Natural killer cell (primary cell): ENCODE data around the gene NSMCE1. TPM values are rescaled to one million over a fixed set of nuclear protein-coding genes. Genes with fewer than 3 reads are reported as not detected.

Source experiments
- ATAC-seq, 3 donors: fragments of 150-1000 bp in 2 of 3; fragments of 200-7000 bp in 1 of 3; cut with Tn5 transposase; 1 replicate in 1 of 3; 2 replicates in 2 of 3; pipeline ENCODE4 v1.10.0; 2021; ENCODE audit warnings: mild to moderate bottlenecking in 2 of 3, moderate library complexity in 2 of 3
- DNase-seq, 2 donors: peaks; one replicate each; pipeline versions ENCODE4 v3.0.0 to v3.0.0-alpha.2; 2013 to 2021; ENCODE audit warnings: mixed read lengths in 1 of 2
- H3K27ac ChIP-seq: one replicate; pipeline ENCODE4 v1.5.1; 2013; ENCODE audit warnings: mild to moderate bottlenecking, low read length
- H3K27me3 ChIP-seq: one replicate; pipeline ENCODE4 v1.6.1; 2013; ENCODE audit warnings: low read length; ENCODE audit not compliant: control insufficient read depth, insufficient read depth
- H3K36me3 ChIP-seq: one replicate; pipeline ENCODE4 v1.6.1; 2013; ENCODE audit warnings: low read length; ENCODE audit not compliant: control insufficient read depth, insufficient read depth
- H3K4me1 ChIP-seq: one replicate; pipeline ENCODE4 v1.6.1; 2013; ENCODE audit warnings: low read length; ENCODE audit not compliant: control insufficient read depth, insufficient read depth
- H3K4me3 ChIP-seq: one replicate; pipeline ENCODE4 v1.5.1; 2013; ENCODE audit warnings: low read length
- H3K9me3 ChIP-seq: one replicate; pipeline ENCODE4 v1.6.1; 2013; ENCODE audit warnings: low read length; ENCODE audit not compliant: control insufficient read depth, insufficient read depth
- H3K27ac Mint-ChIP-seq, 2 donors: one replicate each; pipeline ENCODE4 v1.8.0; 2022; ENCODE audit warnings: mild to moderate bottlenecking in 2 of 2, mixed read lengths in 2 of 2, moderate library complexity in 1 of 2
- H3K27me3 Mint-ChIP-seq, 2 donors: one replicate each; pipeline ENCODE4 v1.8.0; 2022; ENCODE audit warnings: low read depth in 2 of 2, mixed read lengths in 2 of 2
- H3K36me3 Mint-ChIP-seq: one replicate; pipeline ENCODE4 v1.8.0; 2022; ENCODE audit warnings: mixed read lengths
- H3K4me1 Mint-ChIP-seq, 2 donors: one replicate each; pipeline ENCODE4 v1.8.0; 2022; ENCODE audit warnings: mixed read lengths in 2 of 2
- H3K4me3 Mint-ChIP-seq: one replicate; pipeline ENCODE4 v1.8.0; 2022; ENCODE audit warnings: mild to moderate bottlenecking, moderate library complexity, mixed read lengths
- H3K9me3 Mint-ChIP-seq, 2 donors: one replicate each; pipeline ENCODE4 v1.8.0; 2022; ENCODE audit warnings: mixed read lengths in 2 of 2
- CTCF ChIP-seq: fragments of 200-600 bp; IDR thresholded peaks from one replicate; pipeline ENCODE4 v1.8.0; 2022; ENCODE audit warnings: antibody characterized with exemption
- WGBS: methylation state at CpG from one replicate; pipeline ENCODE4 v1.1.7; 2013; ENCODE audit warnings: missing lambda C conversion rate; ENCODE audit not compliant: insufficient coverage; 5-methylcytosine and 5-hydroxymethylcytosine counted together
- intact Hi-C: fragments of 100-400 bp; cut with micrococcal nuclease; formaldehyde crosslinking; loops from one replicate; pipeline ENCODE4 v1.14.2; 2022
- total RNA-seq, 4 donors: library from RNA; stranded (reverse); fragments of 120-200 nt in 1 of 4; gene quantifications; one replicate each; pipeline versions ENCODE4 v1.2.3 to v1.2.4, GENCODE V29; 2013 to 2022

NSMCE1 gene
- total RNA-seq, 3 donors from 2014 or later (not counting 1 experiment from before 2014, with no cell fraction given), result 29.4 to 42.7 (median 37.7) TPM

- peaks cover 32% of the 10 kb centered on the region for H3K4me1 ChIP-seq
- no peak for DNase-seq
Observed at GRCh38 chr16:27272076-27272475, 3.5 kb upstream of the NSMCE1 start.

GRCh38 chr16:27270349-27270748 lies 1.8 kb upstream of the NSMCE1 start:
- Mint-ChIP-seq H3K27me3 (no peaks in the 10 kb centered on the region), H3K4me1 (peaks cover 30 to 42% of the 10 kb centered on the region in 2 donors), H3K9me3 (no peaks in the 10 kb centered on the region), H3K27ac (peak overlapping the region in 1 of 2 donors; percentile 96), H3K4me3 (peak overlapping the region; percentile 31), H3K36me3 (no peaks in the 10 kb centered on the region)
- Histone ChIP-seq H3K27me3 (no peaks in the 10 kb centered on the region), H3K4me3 (no peak overlapping the region), H3K4me1 (peaks cover 32% of the 10 kb centered on the region), H3K36me3 (no peaks in the 10 kb centered on the region), H3K27ac (no peak overlapping the region), H3K9me3 (no peaks in the 10 kb centered on the region)
- DNase-seq (no peak), ATAC-seq (no peak)
- intact Hi-C loops, result no loop called here
- no peak for TF ChIP-seq CTCF
- WGBS, result 88% methylated on average over 4 of the region's 4 CpGs

More at GRCh38 chr16:27272076-27272475, 3.5 kb upstream of the NSMCE1 start:
- intact Hi-C loops, result no loop called here
- no peaks in the 10 kb centered on the region for H3K9me3 Mint-ChIP-seq
- H3K27ac Mint-ChIP-seq, result peak overlapping the region in 1 of 2 donors; percentile 63
- peaks cover 30 to 42% of the 10 kb centered on the region in 2 donors for H3K4me1 Mint-ChIP-seq
- H3K4me3 Mint-ChIP-seq, result no peak overlapping the region
- no peak for ATAC-seq
- TF ChIP-seq CTCF, result no peak
- no peaks in the 10 kb centered on the region for H3K9me3 ChIP-seq
- no peaks in the 10 kb centered on the region for H3K36me3 Mint-ChIP-seq
- no peak overlapping the region for H3K4me3 ChIP-seq
- WGBS, result 93% methylated on average over 4 of the region's 4 CpGs
- no peaks in the 10 kb centered on the region for H3K27me3 Mint-ChIP-seq
- no peak overlapping the region for H3K27ac ChIP-seq
- no peaks in the 10 kb centered on the region for H3K27me3 ChIP-seq
- no peaks in the 10 kb centered on the region for H3K36me3 ChIP-seq

GRCh38 chr16:27269300-27270150 lies 953 bp upstream of the NSMCE1 start:
- H3K36me3 ChIP-seq, result no peaks in the 10 kb centered on the region
- H3K27ac ChIP-seq, result peak overlapping the region; percentile 88
- WGBS, result 82% methylated on average over 8 of the region's 9 CpGs
- no peaks in the 10 kb centered on the region for H3K36me3 Mint-ChIP-seq
- no peaks in the 10 kb centered on the region for H3K27me3 ChIP-seq
- intact Hi-C loops, result no loop called here
- H3K4me1 Mint-ChIP-seq, result peaks cover 30 to 42% of the 10 kb centered on the region in 2 donors
- H3K9me3 Mint-ChIP-seq, result no peaks in the 10 kb centered on the region
- DNase-seq (no peak), ATAC-seq (no peak)
- H3K4me1 ChIP-seq, result peaks cover 31% of the 10 kb centered on the region
- H3K27me3 Mint-ChIP-seq, result no peaks in the 10 kb centered on the region
- no peak for TF ChIP-seq CTCF
- peak overlapping the region; percentile 86 for H3K4me3 ChIP-seq
- no peaks in the 10 kb centered on the region for H3K9me3 ChIP-seq
- H3K27ac Mint-ChIP-seq, result peak overlapping the region; percentile 96 to 99
- H3K4me3 Mint-ChIP-seq, result peak overlapping the region; percentile 97
